OCI-LY1 (cell line): ENCODE measurements around the gene NOS1.

Experiments used
- H2AFZ ChIP-seq: fragments of 200-600 bp; sonication (generic), shearing (Covaris generic); 2 replicates; pipeline ENCODE4 v1.6.0; 2014; ENCODE audit warnings: antibody characterized with exemption, mild to moderate bottlenecking, low read length
- H3F3A ChIP-seq: fragments of 200-600 bp; sonication (generic), shearing (Covaris generic); 2 replicates; pipeline ENCODE4 v1.6.0; 2014; ENCODE audit warnings: mild to moderate bottlenecking, antibody characterized with exemption, low read length, moderate library complexity; ENCODE audit not compliant: insufficient read depth
- H3K27ac ChIP-seq: fragments of 200-600 bp; sonication (generic); 2 replicates; pipeline ENCODE4 v1.5.1; 2014; ENCODE audit warnings: low read length, mixed run types, mild to moderate bottlenecking, low read depth; ENCODE audit not compliant: poor library complexity, severe bottlenecking
- H3K27me3 ChIP-seq: fragments of 200-600 bp; sonication (generic); 2 replicates; pipeline ENCODE4 v1.6.0; 2014; ENCODE audit warnings: antibody characterized with exemption, mild to moderate bottlenecking, low read length, moderate library complexity; ENCODE audit not compliant: insufficient read depth
- H3K36me3 ChIP-seq: fragments of 200-600 bp; sonication (generic); 2 replicates; pipeline ENCODE4 v1.6.1; 2014; ENCODE audit warnings: mild to moderate bottlenecking, antibody characterized with exemption, low read length, moderate library complexity, mixed read lengths; ENCODE audit not compliant: insufficient read depth
- H3K4me1 ChIP-seq: fragments of 200-600 bp; sonication (generic); 2 replicates; pipeline ENCODE4 v1.5.1; 2014; ENCODE audit warnings: mild to moderate bottlenecking, low read length, moderate library complexity; ENCODE audit not compliant: insufficient read depth, severe bottlenecking
- H3K4me2 ChIP-seq: fragments of 200-600 bp; sonication (generic), shearing (Covaris generic); 2 replicates; pipeline ENCODE4 v1.6.1; 2014; ENCODE audit warnings: low read length
- H3K4me3 ChIP-seq: fragments of 200-600 bp; sonication (generic); 2 replicates; pipeline ENCODE4 v1.5.1; 2014; ENCODE audit warnings: low read length, low read depth, mild to moderate bottlenecking, mixed read lengths; ENCODE audit not compliant: poor library complexity, severe bottlenecking
- H3K79me2 ChIP-seq: fragments of 200-600 bp; shearing (Covaris generic); 2 replicates; pipeline ENCODE4 v1.6.1; 2016; ENCODE audit warnings: mixed run types, low read length, mixed read lengths; ENCODE audit not compliant: insufficient read depth
- H3K9ac ChIP-seq: fragments of 200-600 bp; sonication (generic), shearing (Covaris generic); 2 replicates; pipeline ENCODE4 v1.6.1; 2014; ENCODE audit warnings: mild to moderate bottlenecking, low read length, mixed read lengths
- H3K9me2 ChIP-seq: fragments of 200-600 bp; sonication (generic), shearing (Covaris generic); 2 replicates; pipeline ENCODE4 v1.6.1; 2014; ENCODE audit warnings: low read depth, mild to moderate bottlenecking, low read length, mixed read lengths
- H3K9me3 ChIP-seq: fragments of 200-600 bp; shearing (Covaris generic); 2 replicates; pipeline ENCODE4 v1.6.1; 2014; ENCODE audit warnings: low read length, mixed read lengths
- H4K20me1 ChIP-seq: fragments of 200-600 bp; sonication (generic), shearing (Covaris generic); 2 replicates; pipeline ENCODE4 v1.6.0; 2016; ENCODE audit warnings: mild to moderate bottlenecking, low read length; ENCODE audit not compliant: insufficient read depth
- EZH2 ChIP-seq: fragments of 200-600 bp; sonication (generic), shearing (Covaris generic); IDR thresholded peaks from 2 replicates; pipeline ENCODE4 v1.8.0; 2017; ENCODE audit warnings: borderline replicate concordance, mixed run types, mild to moderate bottlenecking, antibody characterized with exemption, low read length, moderate library complexity, mixed read lengths
- TF ChIP-seq, protein P1 (sequence below): fragments of 200-600 bp; sonication (generic), shearing (Covaris generic); IDR thresholded peaks from 2 replicates; pipeline ENCODE4 v1.5.1; 2017; ENCODE audit warnings: mild to moderate bottlenecking, antibody characterized with exemption, low read length, moderate library complexity, mixed read lengths

NOS1 gene

DNA sequence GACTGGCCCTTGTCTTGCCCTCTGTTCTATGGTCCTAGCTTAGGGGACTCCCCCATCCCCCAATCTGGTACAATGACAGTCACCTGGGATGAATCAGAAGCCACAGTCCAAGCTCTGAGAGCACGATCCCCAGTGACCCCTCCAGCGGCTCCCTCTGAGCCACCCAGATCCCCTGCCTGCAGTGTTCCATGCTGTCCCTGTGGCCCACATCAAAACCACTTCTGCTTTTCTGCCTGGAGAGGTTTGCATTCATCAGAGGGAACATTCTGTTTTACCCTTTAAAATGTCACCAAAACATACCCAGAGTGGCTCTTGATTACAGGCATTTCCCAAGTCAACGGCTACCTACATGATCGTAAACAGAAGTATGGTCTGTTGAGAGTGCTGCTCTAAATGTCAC is 47.5 kb downstream of the NOS1 start:
- no peaks in the 10 kb centered on the region for H3K9me2 ChIP-seq
- H3F3A ChIP-seq, result no peaks in the 10 kb centered on the region
- no peaks in the 10 kb centered on the region; the same call in 1 of the 2 replicates for H3K27me3 ChIP-seq
- H3K4me1 ChIP-seq, result no peaks in the 10 kb centered on the region
- no peaks in the 10 kb centered on the region for H3K36me3 ChIP-seq
- H3K4me3 ChIP-seq, result no peak overlapping the region
- no peak overlapping the region for H2AFZ ChIP-seq
- H3K79me2 ChIP-seq, result no peaks in the 10 kb centered on the region
- no peak overlapping the region for H3K27ac ChIP-seq
- no peak for TF ChIP-seq EZH2
- TF ChIP-seq, protein P1, sequence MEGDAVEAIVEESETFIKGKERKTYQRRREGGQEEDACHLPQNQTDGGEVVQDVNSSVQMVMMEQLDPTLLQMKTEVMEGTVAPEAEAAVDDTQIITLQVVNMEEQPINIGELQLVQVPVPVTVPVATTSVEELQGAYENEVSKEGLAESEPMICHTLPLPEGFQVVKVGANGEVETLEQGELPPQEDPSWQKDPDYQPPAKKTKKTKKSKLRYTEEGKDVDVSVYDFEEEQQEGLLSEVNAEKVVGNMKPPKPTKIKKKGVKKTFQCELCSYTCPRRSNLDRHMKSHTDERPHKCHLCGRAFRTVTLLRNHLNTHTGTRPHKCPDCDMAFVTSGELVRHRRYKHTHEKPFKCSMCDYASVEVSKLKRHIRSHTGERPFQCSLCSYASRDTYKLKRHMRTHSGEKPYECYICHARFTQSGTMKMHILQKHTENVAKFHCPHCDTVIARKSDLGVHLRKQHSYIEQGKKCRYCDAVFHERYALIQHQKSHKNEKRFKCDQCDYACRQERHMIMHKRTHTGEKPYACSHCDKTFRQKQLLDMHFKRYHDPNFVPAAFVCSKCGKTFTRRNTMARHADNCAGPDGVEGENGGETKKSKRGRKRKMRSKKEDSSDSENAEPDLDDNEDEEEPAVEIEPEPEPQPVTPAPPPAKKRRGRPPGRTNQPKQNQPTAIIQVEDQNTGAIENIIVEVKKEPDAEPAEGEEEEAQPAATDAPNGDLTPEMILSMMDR, result no peak
- H3K9ac ChIP-seq, result no peak overlapping the region
- H4K20me1 ChIP-seq, result no peaks in the 10 kb centered on the region
- no peak overlapping the region for H3K4me2 ChIP-seq
- no peaks in the 10 kb centered on the region for H3K9me3 ChIP-seq

DNA sequence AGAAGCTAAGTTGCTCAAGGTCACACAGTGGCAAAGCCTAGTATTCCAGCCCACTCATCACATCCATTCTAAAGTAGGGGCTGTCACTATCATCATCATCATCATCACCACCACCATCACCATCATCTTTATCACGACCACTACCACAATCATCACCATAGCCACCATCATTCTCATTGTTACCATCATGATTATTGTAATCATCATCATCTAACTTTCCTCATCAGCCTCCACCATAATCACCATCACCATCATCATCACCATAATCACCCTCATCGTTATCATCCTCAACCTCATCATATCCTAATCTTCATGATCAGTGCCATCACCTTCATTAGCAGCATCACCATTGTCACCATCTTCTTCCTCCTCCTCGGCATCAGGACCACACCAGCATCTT is 48.7 kb downstream of the NOS1 start:
- no peak overlapping the region for H3K9ac ChIP-seq
- no peaks in the 10 kb centered on the region for H3K9me3 ChIP-seq
- no peaks in the 10 kb centered on the region for H3K4me1 ChIP-seq
- H3K4me3 ChIP-seq, result no peak overlapping the region
- TF ChIP-seq, protein P1, result no peak
- no peak for TF ChIP-seq EZH2
- H4K20me1 ChIP-seq, result no peaks in the 10 kb centered on the region
- no peaks in the 10 kb centered on the region for H3K27me3 ChIP-seq
- no peaks in the 10 kb centered on the region for H3K79me2 ChIP-seq
- H3K4me2 ChIP-seq, result no peak overlapping the region
- no peaks in the 10 kb centered on the region for H3K9me2 ChIP-seq
- H3K27ac ChIP-seq, result no peak overlapping the region
- no peaks in the 10 kb centered on the region for H3F3A ChIP-seq
- H2AFZ ChIP-seq, result no peak overlapping the region
- no peaks in the 10 kb centered on the region for H3K36me3 ChIP-seq

DNA sequence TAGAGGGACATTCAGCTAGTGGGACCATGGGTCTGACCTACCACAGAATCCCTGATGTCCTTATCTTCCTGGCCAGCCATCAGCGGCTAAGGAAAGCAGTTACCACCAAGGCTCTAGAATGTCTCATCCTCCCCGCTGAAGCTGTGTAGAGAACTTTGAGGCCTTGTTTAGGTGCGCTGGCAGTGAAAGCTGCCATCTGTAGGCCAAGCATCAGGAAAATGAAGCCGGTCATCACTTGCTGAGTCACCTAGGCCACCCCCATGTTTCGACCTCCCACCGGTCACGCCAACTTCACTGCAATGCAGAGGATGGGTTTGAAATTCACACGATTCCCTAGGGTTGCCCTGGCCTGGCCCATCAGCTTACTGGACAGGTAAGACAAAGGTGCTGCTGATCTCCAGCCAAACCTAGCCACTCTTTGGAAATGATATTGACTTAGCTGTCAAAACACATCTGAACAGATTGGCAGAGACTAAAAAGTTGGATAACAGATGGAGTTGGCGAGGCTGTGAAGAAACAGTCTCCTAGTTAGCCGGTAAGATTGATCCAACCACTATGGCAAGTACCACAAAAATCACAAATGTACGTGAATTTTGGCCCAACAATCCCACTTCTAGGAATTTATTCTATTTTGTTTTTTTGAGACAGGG is 52.0 kb downstream of the NOS1 start:
- Histone ChIP-seq H3K9me2 (no peaks in the 10 kb centered on the region), H3K9ac (no peak overlapping the region), H3K4me2 (no peak overlapping the region), H3K36me3 (no peaks in the 10 kb centered on the region), H3K4me3 (no peak overlapping the region), H3K4me1 (no peaks in the 10 kb centered on the region), H3K27me3 (0 out of 2 replicates have a peak, but pooled peaks cover 2% of the 10 kb centered on the region), H4K20me1 (no peaks in the 10 kb centered on the region), H2AFZ (no peak overlapping the region), H3K27ac (no peak overlapping the region), H3K9me3 (no peaks in the 10 kb centered on the region), H3K79me2 (no peaks in the 10 kb centered on the region), H3F3A (no peaks in the 10 kb centered on the region)
- TF ChIP-seq, protein P1, result no peak
- no peak for TF ChIP-seq EZH2
